BJ (cell line): Measurements from ENCODE around the gene MOCS1. TPM values are rescaled to one million over a fixed set of nuclear protein-coding genes. Genes with fewer than 3 reads are reported as not detected.

ENCODE experiments used
- CTCF ChIA-PET: fragments of 350-600 bp; formaldehyde crosslinking; extraction: SDS; loops from one replicate; lab custom pipeline; 2021; ENCODE audit warnings: antibody characterized with exemption, inconsistent platforms; lab: Yijun Ruan, JAX
- POLR2A ChIA-PET: fragments of 300-600 bp; sonication (Branson Sonifier 250); formaldehyde crosslinking; extraction: SDS; loops from one replicate; lab custom pipeline; 2021; ENCODE audit warnings: antibody characterized with exemption; lab: Charles Lee
- DNase-seq: peaks from one replicate; pipeline ENCODE4 v3.0.0-alpha.2; 2011; ENCODE audit warnings: low read depth
- H3K27me3 ChIP-seq: 2 replicates; pipeline ENCODE4 v1.6.0; 2011; ENCODE audit warnings: low read length; ENCODE audit not compliant: control insufficient read depth, insufficient read depth
- H3K36me3 ChIP-seq: 2 replicates; pipeline ENCODE4 v1.5.1; 2011; ENCODE audit warnings: low read length; ENCODE audit not compliant: control insufficient read depth, insufficient read depth
- H3K4me3 ChIP-seq: 2 replicates; pipeline ENCODE4 v1.5.1; 2011; ENCODE audit warnings: low read depth, mild to moderate bottlenecking, control low read depth, low read length
- CTCF ChIP-seq: IDR thresholded peaks from 2 replicates; pipeline ENCODE4 v1.5.1; 2011; ENCODE audit warnings: low read depth, mild to moderate bottlenecking, control low read depth, inconsistent platforms, low read length, moderate library complexity; ENCODE audit not compliant: insufficient read depth
- polyA minus RNA-seq: library from RNA; depleted of rRNA, polyadenylated mRNA; stranded (reverse); fragments of >200 nt; gene quantifications from 2 replicates; pipeline ENCODE4 v1.2.3, GENCODE V29; 2011; rRNA and poly(A)+ RNA removed
- polyA plus RNA-seq: library from polyadenylated mRNA; depleted of rRNA; stranded (reverse); fragments of >200 nt; gene quantifications from 2 replicates; pipeline ENCODE4 v1.2.3, GENCODE V29; 2011; rRNA removed

MOCS1 gene
- polyA plus RNA-seq (9.2 and 13.4 TPM in 2 replicates), polyA minus RNA-seq (16.5 and 27.5 TPM in 2 replicates)

GRCh38 chr6:39934131-39934757, at the start of gene MOCS1:
Gene MOCS1, minus strand, starts transcription at chr6:39934462. Its CDS starts 45 bp downstream, at chr6:39934417.
- Histone ChIP-seq H3K36me3 (no peaks in the 10 kb centered on the region), H3K4me3 (peak within 1 kb of the TSS; percentile 79), H3K27me3 (peaks cover 1% of the 10 kb centered on the region; the same call in 1 of the 2 replicates)
- DNase-seq: no peak
- ChIA-PET POLR2A (interaction anchor here (0.7 kb wide), 1 partner anchor 39 kb away, joined by 3 read pairs; no protein-coding TSS in a partner anchor), CTCF (interaction anchor here (0.9 to 1.8 kb wide), 4 partner anchors 13 to 572 kb away, joined by 3 to 6 read pairs (median 4); no protein-coding TSS in a partner anchor)
- TF ChIP-seq CTCF: no peak

- Histone ChIP-seq H3K4me3 (no peak overlapping the region), H3K36me3 (no peaks in the 10 kb centered on the region), H3K27me3 (no peaks in the 10 kb centered on the region)
- ChIA-PET POLR2A (no interaction called here), CTCF (interaction anchor here (1.2 to 1.9 kb wide), 3 partner anchors 40 to 606 kb away, joined by 3 to 7 read pairs (median 4); no protein-coding TSS in a partner anchor)
- no peak for DNase-seq
- TF ChIP-seq CTCF: no peak
These were observed 49.8 kb upstream of the MOCS1 start for GRCh38 chr6:39984051-39984450.

- Histone ChIP-seq H3K36me3 (no peaks in the 10 kb centered on the region), H3K4me3 (no peak overlapping the region), H3K27me3 (no peaks in the 10 kb centered on the region)
- no peak for DNase-seq
- TF ChIP-seq CTCF: no peak
- ChIA-PET POLR2A (no interaction called here), CTCF (interaction anchor here (1.0 to 1.9 kb wide), 4 partner anchors 41 to 605 kb away, joined by 3 to 7 read pairs (median 4); no protein-coding TSS in a partner anchor)
These were observed 48.9 kb upstream of the MOCS1 start for GRCh38 chr6:39983193-39983592.

- CTCF ChIA-PET: interaction anchor here (1.0 to 1.9 kb wide), 4 partner anchors 41 to 605 kb away, joined by 3 to 7 read pairs (median 4); no protein-coding TSS in a partner anchor
- no peaks in the 10 kb centered on the region for H3K36me3 ChIP-seq
- no peak overlapping the region for H3K4me3 ChIP-seq
- no peaks in the 10 kb centered on the region for H3K27me3 ChIP-seq
- no peak for DNase-seq
- POLR2A ChIA-PET: no interaction called here
- no peak for TF ChIP-seq CTCF
These were observed 48.5 kb upstream of the MOCS1 start for GRCh38 chr6:39982720-39983119.

- Histone ChIP-seq H3K4me3 (no peak overlapping the region), H3K27me3 (no peaks in the 10 kb centered on the region), H3K36me3 (no peaks in the 10 kb centered on the region)
- TF ChIP-seq CTCF: peak; percentile 59
- CTCF ChIA-PET: interaction anchor here (0.8 to 1.9 kb wide), 7 partner anchors 23 to 619 kb away, joined by 3 to 9 read pairs (median 4); no protein-coding TSS in a partner anchor
- DNase-seq: no peak
- POLR2A ChIA-PET: no interaction called here
These were observed 46.7 kb upstream of the MOCS1 start for GRCh38 chr6:39980839-39981580.
